HG03135 (cell line): ENCODE measurements around the gene DPP9.
"Not testable (repeated sequence)": the region's sequence is repeated elsewhere in the genome, so short reads cannot be mapped to it uniquely, and the experiment has no call there.

Experiments
- ATAC-seq: cut with Tn5 transposase; IDR thresholded peaks from one replicate; pipeline ENCODE4 v1.9.1; 2021; ENCODE audit warnings: mild to moderate bottlenecking, moderate library complexity; ENCODE audit not compliant: unreplicated experiment

The DPP9 gene

DNA sequence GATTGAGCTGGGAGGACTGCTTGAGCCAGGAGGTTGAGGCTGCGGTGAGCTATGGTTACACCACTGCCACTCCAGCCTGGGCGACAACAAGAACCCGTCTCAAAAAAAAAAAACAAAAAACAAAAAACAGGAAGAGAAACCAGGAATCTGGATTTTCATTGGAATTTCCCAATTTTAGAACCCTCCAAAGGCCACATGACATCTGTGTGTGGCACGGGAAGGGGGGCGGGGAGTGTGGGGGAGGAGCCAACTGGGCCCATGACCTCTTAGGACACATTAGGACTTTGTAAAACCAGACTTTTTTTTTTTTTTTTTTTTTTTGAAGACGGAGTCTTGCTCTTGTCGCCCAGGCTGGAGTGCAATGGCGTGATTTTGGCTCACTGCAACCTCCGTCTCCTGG is 32.3 kb downstream of the DPP9 start:
- ATAC-seq: no peak

DNA sequence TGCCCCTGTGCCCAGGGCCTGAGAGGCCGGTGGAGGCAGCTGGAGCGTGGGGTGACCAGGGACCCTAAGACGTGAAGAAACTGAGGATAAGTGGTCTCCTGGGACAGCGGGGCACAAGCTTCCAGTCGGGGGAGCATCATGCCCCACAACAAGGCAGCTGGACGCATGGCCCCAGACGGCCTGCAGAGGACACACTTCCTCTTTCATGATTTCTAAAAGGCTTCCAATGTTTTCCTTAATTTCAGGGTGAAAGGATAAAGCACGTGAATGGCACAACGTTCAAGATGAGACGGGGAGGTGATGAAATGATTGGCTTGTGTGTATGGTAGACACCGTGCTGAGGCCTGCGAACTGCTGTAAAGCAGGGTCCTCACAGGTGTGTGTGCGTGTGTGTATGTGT is 33.3 kb downstream of the DPP9 start:
- no peak for ATAC-seq

DNA sequence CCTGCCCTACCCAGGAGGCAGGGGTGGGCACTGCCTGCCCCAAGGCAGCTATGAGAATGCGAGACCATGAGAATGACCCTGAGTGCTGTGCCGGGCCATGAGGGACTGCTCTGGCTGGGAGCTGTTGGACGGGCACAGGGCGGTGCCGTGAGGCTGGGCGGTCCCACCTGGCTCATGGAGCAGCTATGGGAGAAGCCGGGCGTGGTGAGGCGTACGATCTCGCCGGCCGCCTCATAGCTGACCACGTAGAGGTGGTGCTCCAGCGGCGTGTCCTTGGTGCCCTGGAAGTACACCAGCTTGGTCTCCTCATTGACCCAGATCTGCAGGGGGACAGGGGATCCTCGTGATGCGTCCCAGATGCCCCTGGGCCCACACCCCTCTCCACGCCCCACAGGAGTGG is 34.2 kb downstream of the DPP9 start:
- ATAC-seq: no peak

DNA sequence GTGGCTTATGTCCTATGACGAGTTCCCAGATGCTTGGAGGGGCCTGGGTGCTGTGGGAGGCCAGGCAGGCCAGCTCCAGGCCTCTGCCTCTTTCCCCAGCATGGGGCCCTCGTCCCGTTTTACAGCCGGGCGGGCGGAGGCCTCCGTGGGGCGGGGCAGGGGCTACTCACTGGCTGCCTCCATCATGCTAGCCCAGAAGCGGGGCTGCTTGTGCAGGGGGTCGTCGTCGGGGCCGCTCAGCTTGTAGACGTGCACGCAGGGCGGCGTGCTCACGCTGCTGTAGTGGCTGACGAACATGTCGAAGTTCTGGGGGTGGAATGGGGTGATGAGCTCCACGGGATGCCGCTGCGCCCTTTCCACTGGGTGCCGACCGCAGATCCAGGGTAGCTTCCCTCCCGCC is 35.1 kb downstream of the DPP9 start:
- no peak for ATAC-seq

DNA sequence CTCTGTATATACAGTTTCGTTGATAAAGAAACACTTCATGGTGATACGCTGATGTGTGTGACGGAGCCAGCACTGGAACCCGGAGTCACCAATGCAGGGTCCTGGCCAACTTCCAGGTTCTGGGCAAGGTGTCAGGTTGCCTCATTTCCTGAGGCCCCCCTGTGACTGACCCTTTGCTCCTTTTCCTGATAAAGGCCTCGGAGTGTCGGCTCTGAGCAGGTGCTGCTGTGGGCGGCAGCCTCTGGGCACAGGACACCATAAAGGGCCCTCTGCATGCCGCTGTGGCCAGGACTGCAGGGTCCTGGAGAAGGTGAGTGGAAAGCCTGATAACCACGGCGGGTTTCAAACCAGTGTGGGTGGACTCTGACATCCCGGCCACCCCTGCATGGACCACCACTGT is 36.2 kb downstream of the DPP9 start:
- ATAC-seq: no peak

DNA sequence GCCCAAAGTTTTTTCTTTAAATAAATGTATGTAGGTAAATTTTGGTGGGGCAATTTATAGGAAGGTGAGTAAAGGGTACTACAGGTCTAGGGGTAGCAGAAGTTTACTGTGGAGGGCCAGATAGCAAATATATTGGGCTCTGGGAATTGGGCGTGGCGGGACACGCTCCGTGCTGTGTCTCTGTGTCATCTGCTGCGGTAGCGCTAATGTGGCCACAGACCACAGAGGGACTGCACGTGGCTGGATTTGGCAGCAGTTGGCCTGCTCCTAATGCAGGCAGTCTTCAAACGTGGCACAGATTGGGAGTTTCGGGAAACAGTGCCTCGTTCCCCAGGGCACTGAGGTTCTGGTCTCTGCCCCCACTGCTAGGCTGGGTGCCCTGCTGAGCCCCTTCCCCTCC is 36.9 kb downstream of the DPP9 start:
- no peak for ATAC-seq

DNA sequence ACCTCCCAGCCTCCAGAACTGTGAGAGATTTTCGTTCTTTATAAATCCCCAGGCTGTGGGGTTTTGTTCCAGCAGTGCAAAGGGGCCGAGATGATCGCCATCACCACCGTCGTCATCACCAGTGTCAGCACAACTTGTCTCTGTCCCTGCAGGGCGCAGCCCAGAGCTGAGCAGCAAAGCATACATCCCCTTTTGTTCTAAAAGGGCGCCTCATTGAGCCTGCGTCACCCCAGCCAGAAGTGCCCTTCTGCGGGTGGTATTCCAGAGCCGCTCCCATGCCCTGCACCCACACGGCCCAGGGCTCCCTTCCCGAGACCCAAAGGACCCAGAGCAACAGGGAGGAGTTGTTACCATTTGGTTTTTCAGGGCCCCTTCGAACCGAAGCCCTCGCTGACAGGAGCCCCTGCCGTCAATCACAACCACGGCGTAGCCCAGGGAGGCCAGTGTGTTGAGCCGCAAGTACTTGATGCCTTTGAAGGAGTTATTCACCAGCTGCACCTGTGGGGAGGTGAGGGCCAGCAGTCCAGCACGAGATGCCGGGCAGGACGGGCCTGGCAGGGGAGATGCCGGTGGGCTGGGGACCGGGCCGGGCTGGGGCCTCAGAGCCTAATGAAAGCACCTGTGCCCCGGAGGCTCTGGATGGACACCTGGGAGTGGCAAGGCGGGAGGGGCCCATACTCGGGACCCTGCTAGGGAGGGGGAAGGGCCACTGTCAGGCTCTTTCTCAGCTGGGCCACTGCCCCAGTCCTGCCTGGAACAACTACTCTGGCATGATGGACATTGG is 39.1 kb downstream of the DPP9 start:
- ATAC-seq: no peak

DNA sequence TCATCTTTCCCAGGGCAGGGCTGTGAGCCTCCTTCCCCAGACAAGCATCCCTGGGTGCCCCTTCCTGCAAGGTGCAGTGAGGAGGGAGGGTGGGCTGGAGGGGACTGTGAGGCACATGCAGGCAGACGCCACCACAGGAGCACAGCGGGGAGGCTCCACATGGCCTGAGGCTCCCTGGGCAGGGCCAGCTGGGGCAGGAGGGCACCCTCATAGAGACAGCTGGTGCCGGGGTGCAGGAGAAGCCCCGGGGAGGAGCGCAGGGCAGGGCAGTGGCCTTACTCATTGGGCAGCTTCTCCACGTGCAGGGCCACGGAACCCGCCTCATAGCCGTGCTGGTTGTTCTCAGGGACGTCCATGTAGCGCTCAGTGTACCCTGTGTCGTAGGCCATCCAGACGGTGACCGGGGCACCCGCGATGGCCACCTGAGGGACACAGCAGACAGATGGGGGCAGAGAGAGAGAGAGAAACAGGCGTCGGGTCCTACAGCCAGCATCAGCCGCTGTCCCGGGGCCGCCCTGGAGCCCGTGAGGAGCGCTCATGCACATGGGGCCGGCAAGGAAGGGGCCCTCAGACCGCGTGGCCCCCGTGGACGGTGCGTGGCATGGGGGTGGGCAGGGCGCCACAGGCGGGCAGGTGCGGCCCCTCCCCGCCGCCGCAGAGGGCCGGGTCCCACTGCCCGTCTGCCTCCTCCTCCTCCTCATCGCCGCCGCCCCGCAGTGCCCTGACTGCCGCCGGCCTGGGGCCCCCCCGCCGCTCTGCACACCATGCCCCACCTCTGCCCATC is 41.0 kb downstream of the DPP9 start:
- ATAC-seq: no peak

DNA sequence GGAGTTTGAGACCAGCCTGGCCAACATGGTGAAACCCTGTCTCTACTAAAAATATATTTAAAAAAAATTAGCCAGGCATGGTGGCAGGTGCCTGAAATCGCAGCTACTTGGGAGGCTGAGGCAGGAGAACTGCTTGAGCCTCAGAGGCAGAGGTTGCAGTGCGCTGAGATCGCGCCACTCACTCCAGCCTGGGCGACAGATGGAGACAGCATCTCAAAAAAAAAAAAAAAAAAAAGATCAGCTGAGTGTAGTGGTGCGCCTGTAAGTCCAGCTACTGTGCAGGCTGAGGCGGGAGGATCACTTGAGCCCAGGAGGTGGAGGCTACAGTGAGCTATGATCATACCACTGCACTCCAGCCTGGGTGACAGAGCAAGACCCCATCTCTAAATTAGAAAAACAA is 43.6 kb downstream of the DPP9 start:
- not testable (repeated sequence) for ATAC-seq

DNA sequence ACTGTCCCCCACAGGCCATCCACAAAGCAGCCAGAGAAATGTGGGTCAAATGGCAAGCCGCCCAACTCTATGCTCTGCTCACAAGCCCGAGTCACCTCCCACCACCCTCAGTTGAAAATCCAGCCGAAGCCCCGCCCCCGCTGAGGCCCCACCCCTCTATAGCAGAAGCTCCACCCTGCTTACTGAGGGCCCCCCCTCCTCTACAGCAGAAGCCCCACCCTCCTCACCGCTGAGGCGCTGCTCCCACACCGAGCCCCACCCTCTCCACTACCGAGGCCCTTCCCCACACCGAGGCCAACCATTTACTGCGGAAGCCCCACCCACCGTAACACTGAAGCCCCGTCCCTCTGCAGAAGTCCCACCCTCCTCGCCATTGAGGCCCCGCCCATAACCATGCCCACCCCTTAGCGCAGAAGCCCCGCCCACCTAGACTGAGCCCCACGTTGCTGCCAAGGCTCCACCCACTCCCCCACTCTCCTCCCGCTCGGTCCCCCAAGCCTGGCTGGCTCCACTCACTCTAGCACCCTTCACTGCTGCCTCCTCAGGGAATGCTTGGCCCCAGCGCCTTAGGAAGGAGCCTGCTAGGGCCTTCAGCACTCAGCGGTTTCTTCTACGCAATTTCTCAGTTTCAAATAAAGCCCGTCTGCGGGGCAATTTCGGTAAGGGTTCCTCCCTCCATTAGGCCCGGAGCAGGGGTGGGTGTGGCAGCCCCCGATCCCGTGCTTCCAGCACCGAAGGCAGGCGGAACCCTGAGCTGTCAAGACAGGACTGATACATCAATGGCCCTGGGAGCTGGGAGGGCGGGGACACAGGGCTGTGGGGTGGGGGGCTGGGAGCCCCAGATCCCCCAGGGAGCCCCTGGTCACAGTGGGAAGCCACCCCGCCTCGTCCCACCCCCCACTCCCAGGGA is 44.5 kb downstream of the DPP9 start:
- ATAC-seq: no peak

DNA sequence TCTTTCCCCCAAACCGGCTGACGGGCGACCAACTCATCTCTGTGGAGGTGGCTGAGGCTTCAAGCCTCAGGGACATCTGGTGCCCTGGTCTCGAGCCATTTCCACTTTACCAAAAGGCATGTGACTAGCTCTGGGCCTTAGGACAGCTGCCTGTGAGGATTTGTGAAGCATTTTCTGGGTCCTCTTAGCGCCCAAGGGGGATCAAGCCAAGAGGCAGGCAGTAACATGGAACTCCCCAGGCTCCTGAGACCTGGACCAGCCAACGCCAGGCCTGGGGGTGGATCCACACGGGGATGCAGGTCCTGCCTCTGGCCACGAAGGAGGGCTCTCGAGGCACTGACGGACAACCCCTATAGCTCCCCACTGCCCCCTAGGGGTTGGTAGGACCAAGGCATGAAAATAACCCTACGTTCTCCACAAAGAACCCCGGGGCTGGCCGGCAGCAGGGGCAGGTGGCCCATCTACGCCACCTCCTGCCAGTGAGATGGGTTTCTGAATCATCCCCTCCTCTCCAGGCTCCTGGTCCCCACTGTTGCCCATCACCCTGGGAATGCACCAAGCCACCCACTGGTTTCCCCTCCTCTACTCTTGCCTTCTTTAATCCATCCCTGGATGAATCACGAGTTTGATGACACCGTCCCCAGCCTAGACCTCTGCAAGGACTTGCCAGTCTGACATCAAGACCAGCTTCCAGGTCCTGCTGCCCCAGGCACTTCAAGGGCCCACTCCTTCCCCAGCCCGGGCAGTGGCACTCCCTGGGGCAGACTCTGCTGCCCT is 46.5 kb downstream of the DPP9 start:
- no peak for ATAC-seq

DNA sequence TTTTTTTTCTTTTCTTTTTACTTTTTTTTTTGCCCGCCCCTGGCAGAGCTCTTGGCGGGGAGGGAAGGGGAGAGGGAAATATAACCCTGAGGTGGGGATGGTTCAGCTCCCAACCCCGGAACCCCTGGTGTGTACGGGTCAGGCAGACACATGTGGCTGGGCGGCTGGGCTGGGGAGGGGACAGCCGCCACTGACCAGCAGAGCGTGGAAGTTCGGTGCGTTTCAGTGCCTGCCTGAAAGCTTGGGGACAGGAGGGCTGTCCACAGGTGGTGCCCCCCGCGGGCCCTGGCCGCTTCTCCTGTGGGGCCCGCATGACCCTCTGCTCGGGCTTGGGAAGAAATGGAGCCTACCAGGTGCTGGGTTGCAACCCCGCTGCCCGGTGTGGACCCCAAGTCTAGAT is 48.3 kb downstream of the DPP9 start:
- no peak for ATAC-seq

DNA sequence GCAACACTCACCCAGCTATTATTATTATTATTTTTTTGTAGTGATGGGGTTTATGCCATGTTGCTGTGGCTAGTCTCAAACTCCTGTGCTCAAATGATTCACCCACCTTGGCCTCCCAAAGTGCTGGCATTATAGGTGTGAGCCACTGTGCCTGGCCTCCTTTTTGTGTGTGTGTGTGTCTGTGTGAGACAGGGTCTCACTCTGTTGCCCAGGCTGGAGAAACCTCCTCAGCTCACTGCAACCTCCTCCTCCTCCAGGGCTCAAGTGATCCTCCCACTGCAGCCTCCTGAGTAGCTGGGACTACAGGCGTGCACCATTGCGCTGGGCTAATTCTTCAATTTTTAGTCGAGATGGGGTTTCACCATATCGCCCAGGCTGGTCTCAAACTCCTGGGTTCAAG is 49.9 kb downstream of the DPP9 start:
- no peak for ATAC-seq

DNA sequence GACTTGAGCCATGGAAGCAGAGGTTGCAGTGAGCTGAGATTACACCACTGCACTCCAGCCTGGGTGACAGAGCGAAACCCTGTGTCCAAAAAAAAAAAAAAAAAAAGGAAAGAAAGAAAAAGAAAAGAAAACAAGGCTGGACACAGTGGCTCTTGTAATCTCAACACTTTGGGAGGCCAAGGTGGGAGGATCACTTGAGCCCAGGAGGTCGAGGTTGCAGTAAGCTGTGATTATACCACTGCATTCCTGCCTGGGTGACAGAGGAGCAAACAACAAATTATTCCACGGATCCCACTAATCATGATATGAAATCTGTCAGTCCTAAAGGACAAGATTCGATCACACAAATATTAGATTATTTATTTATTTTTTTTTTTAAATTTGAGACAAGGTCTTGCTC is 50.4 kb downstream of the DPP9 start:
- ATAC-seq: no peak

DNA sequence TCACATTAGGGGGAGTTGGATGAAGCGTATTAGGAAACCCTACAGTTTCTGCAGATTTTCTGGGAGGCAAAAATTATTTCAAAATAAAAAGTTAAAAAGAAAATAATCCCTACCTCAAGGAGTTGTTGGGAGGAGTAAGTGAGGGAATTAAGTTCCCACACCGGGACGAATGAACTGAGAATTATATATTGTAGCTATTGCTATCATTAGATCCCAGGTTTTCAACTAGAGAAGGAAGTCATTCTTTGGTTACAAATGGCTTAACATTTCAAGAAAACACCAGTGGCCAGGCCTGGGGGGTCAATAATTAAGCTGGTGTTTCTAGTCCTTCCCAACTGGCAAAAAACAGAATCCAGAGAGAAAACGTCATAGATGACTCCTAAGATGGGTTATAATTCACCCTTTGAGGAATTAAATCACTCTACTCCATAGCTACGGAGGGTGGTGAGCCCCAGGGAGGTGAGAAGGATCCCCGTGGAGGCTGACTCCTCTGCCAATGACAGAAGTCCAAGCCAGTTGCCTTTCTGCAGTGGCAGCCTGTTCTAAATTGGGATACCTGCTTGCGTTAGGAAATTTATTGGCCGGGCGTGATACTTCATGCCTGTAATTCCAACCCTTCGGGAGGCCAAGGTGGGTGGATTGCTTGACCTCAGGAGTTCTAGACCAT is 52.3 kb downstream of the DPP9 start:
- ATAC-seq: no peak

DNA sequence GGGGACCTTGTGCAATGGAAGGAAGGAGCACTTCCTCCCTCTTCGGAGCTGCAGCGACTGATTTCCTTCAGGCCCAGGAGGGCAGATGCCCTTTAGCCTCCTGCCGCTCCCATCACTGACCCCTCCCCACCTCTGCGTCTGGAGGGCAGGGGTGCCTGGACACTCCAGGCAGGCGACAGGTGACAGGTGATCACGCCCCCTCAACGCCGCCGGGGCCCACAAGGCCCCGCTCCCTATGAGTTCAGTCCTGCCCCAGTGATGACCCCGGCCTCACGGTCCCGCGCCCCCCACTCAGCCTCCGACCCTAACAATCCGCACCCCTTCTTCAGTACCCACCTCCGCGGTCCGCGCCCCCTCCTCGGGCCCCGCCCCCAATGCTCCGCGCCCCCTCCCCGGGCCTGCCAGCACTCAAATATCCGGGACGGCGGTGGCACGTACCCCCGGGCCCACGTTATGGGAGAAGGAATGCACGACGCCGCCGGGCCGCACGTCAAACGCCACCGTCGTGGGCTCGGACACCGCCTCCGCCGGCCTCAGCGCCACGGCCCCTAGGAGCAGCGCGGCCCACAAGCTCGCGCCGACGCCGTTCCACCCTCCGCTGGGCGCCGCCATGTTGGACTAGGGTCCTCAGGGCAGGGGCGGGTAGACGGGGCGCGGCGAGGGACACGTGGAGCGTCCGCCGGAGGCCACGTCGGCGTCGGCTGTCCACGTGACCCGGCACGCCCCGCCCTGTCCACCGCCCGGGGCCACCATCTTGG is 53.7 kb downstream of the DPP9 start, which contains the start of gene MYDGF:
TSS of gene MYDGF (minus strand) at position 620 of the 758 bp plus-strand sequence. CDS start at position 612, 8 bp downstream.
- peak; percentile 85 for ATAC-seq

DNA sequence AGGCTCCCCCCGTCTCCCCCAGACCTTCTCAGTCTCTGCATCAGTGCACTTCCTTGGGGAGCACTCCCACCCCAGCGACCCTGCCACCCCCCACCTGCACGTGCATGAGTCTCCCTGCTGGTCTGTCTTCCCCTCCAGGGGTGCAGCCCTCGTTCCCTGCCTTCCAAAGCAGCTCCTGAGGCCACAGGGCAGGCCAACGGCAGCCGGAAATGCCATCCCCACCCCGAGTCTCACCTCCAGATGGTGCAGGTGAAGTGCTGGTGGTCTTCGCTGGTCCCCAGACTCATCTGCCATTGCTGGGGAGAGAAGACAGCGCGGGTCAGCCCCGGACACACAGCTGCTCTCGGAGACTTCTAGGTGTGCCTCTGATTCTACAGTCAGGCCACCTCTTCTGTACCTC is 59.0 kb downstream of the DPP9 start:
- no peak for ATAC-seq

DNA sequence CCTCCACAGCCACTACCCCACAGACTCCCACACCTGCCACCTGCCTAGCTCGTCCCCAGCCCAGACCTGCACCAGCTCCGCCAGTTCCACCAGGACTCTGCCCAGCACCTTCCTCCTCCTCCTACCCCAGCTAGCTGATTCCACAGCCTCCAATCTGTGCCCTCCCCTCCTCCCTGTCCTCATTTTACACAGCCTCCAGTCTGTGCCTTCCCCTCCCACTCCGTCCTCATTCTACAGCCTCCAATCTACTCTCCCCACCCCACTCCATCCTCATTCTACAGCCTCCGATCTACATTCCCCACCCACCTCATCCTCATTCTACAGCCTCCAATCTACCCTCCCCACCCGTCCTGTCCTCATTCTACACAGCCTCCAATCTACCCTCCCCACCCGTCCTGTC is 60.8 kb downstream of the DPP9 start:
- no peak for ATAC-seq

DNA sequence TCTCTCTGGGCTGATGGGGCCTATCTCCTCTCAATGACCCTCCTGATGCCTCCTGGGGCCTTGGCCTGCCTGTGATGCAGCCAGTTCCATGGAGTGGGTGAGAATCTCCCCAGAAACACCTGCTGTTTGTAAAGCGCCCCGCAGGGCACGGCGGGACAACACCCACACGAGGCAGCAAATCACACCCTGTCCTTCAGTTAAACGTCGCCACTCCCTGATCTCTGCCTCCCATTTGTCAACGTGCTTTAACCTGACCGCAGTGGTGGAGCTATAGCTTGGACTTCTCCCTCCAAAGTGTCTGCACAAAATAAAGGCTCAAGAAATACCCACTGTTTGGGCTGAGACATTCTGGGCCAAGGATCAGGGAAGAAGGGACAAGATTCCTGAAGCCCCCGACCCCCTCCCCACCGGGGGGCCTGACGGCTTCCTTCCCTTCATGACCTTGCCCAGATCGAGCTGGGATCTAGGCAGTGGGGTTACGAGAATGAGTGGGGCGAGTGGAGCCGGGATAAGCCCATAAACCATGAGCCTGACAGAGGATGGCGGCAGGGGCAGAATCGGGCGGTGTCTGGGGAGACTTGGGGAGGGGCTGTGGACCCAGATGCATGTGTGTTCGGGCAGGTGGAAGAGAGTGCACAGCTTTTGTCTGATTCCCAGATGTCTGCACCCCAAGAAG is 61.5 kb downstream of the DPP9 start:
- no peak for ATAC-seq
